SK-N-MC (cell line): Measurements from ENCODE around the gene BCR.

Experiments used
- EZH2 ChIP-seq: fragments of 200-600 bp; sonication (generic); IDR thresholded peaks from one replicate; pipeline ENCODE4 v1.6.1; 2017; ENCODE audit warnings: antibody characterized with exemption
- FOXP2 ChIP-seq: optimal IDR thresholded peaks from 2 replicates; pipeline ENCODE3; 2011; ENCODE audit warnings: mild to moderate bottlenecking, moderate library complexity; ENCODE audit not compliant: insufficient read depth; ENCODE audit errors: extremely low read length, control extremely low read depth
- POLR2AphosphoS5 ChIP-seq: IDR thresholded peaks from 2 replicates; pipeline ENCODE4 v1.6.1; 2012; ENCODE audit warnings: mild to moderate bottlenecking, low read depth, low read length, borderline replicate concordance

DNA sequence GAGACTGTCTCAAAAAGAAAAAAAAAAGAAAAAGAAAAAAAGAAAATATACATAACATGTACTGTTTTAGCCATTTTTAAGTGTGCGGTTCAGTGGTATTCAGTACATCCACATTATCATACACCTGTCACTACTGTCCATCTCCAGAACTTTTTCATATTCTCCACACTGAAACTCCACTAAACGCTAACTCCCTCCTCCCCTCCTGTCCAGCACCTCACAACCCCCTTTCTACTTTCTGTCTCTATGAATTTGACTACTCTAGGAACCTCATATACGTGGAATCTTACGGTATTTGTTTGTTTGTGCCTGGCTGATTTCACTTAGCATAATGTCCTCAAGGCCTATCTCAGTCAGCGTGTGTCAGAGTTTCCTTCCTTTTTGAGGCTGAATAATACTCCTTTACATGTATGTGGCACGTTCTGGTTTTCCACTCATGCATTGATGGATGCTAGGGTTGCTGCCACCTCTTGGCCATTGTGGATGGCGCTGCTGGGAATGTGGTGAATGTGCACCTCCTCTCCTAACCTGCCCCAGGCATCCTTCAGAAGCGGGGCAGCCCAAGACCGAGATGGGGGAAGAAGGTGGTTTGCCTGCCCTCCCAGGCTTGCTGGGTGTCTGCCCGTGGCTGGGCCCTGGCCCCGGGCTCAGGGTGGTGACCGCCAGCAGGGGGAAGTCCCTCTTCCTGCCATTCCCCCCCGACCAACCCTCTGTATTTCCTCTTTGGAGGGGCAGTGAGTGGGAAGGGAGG is 60.5 kb downstream of the BCR start:
- TF ChIP-seq POLR2AphosphoS5 (no peak), EZH2 (no peak), FOXP2 (no peak)
